ENCODE measurements around the gene ARRDC2.

- TF ChIP-seq POLR2AphosphoS5 (IDR thresholded peaks at IDR 0.05) (no peak), CTCF (IDR thresholded peaks at IDR 0.05) (no peak)
Observed at GRCh38 chr19:18057557-18057956, 49.6 kb downstream of the ARRDC2 start.
